Sigmoid colon (tissue), 3 donors: Measurements from ENCODE around the gene NGFR.

Source experiments
- CTCF ChIP-seq, 4 experiments: fragments of 450-650 bp in 3 of 4; fragments of 200-600 bp in 1 of 4; IDR thresholded peaks; one replicate each; pipeline ENCODE4 v1.5.1; 2016 to 2019; ENCODE audit warnings: antibody characterized with exemption in 4 of 4, mild to moderate bottlenecking in 3 of 4, moderate library complexity in 2 of 4
- POLR2A ChIP-seq, 2 donors: fragments of 450-650 bp; IDR thresholded peaks; one replicate each; pipeline ENCODE4 v1.6.1; 2016; ENCODE audit warnings: antibody characterized with exemption in 2 of 2, mild to moderate bottlenecking in 2 of 2, moderate library complexity in 2 of 2

- TF ChIP-seq CTCF (IDR thresholded peaks at IDR 0.05) = no peak
- no peak for TF ChIP-seq POLR2A (IDR thresholded peaks at IDR 0.05)
Observed at GRCh38 chr17:49524473-49525359, 29.6 kb downstream of the NGFR start.
